ENCODE measurements around the gene NBEAL2.

NBEAL2 gene

DNA sequence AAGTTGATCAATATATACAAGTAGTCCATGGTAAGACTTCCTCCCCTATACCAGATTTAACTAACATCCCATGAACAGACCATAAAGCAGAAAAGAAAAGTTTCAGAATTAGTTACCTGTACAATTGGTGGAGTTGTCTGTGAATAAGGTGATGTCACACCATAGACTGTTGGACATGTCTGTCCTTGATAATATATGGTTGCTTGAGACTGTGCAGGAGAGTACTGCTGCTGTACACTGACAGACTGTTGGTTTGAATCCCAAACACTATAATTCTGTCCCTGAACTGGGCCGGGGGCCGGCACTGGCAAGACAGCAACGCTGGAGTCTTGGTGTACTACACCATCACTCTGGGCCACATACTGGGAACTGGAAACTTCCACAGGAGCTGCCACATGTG lies 77.2 kb downstream of the NBEAL2 start:
- TF ChIP-seq CTCF (conservative IDR thresholded peaks at IDR 0.05; ENCODE audit: low read depth, low read length): no peak
- Histone ChIP-seq H3K27ac (no peak overlapping the region), H3K4me1 (ENCODE audit: low read depth, poor library complexity, severe bottlenecking) (peaks cover 21% of the 10 kb centered on the region), H3K4me3 (IDR thresholded peaks at IDR 0.05; ENCODE audit: insufficient read depth, low read depth, low read length) (no peak overlapping the region), H3K9ac (no peak overlapping the region), H3K27me3 (ENCODE audit: insufficient read depth, low read depth) (no peaks in the 10 kb centered on the region), H4K20me1 (ENCODE audit: insufficient read depth) (no peaks in the 10 kb centered on the region), H2AFZ (ENCODE audit: low read depth) (no peak overlapping the region), H3K79me2 (ENCODE audit: insufficient read depth, low read depth) (no peaks in the 10 kb centered on the region; the same call in 1 of the 2 replicates), H3K36me3 (ENCODE audit: insufficient read depth) (no peaks in the 10 kb centered on the region), H3K4me2 (no peak overlapping the region)

- H3K79me2 ChIP-seq (ENCODE audit: insufficient read depth, low read depth): no peaks in the 10 kb centered on the region; the same call in 1 of the 2 replicates
- no peak overlapping the region for H3K4me2 ChIP-seq
- H3K36me3 ChIP-seq (ENCODE audit: insufficient read depth): no peaks in the 10 kb centered on the region
- no peak overlapping the region for H3K27ac ChIP-seq
- no peaks in the 10 kb centered on the region for H3K27me3 ChIP-seq (ENCODE audit: insufficient read depth, low read depth)
- H4K20me1 ChIP-seq (ENCODE audit: insufficient read depth): no peaks in the 10 kb centered on the region
- no peak overlapping the region for H3K9ac ChIP-seq
- H3K4me3 ChIP-seq (IDR thresholded peaks at IDR 0.05; ENCODE audit: insufficient read depth, low read depth, low read length): no peak overlapping the region
- TF ChIP-seq CTCF (conservative IDR thresholded peaks at IDR 0.05; ENCODE audit: low read depth, low read length): no peak
- H2AFZ ChIP-seq (ENCODE audit: low read depth): no peak overlapping the region
- peaks cover 21% of the 10 kb centered on the region for H3K4me1 ChIP-seq (ENCODE audit: low read depth, poor library complexity, severe bottlenecking)
Observed at GRCh38 chr3:47057212-47057671, 77.8 kb downstream of the NBEAL2 start.

Measured in KMS-11 (cell line).